ENCODE measurements around the gene UTP15. TPM values are rescaled to one million over a fixed set of nuclear protein-coding genes. Genes with fewer than 3 reads are reported as not detected.

UTP15 gene
- total and polyA plus RNA-seq, 10 of the 15 experiments (the other 5 are each of a cell fraction or from before 2014, with no cell fraction given): 22.5 to 39.4 (median 29.6) TPM

GRCh38 chr5:73534011-73534644 lies 31.4 kb upstream of the UTP15 start (continued):
- no peak for TF ChIP-seq MXI1 (IDR thresholded peaks at IDR 0.05; ENCODE audit: low read depth, low read length)
- TF ChIP-seq FOXM1 (IDR thresholded peaks at IDR 0.05; ENCODE audit: low read depth, low read length): no peak
- no peak for TF ChIP-seq PAX8 (IDR thresholded peaks at IDR 0.05)
- no peak for TF ChIP-seq GATAD2B (conservative IDR thresholded peaks at IDR 0.05; ENCODE audit: low read depth)

GRCh38 chr5:73534971-73535370 lies 30.6 kb upstream of the UTP15 start:
- ChIA-PET POLR2A (no interaction called here), RAD21 (ENCODE audit: unreplicated experiment) (interaction anchor here (0.7 to 1.2 kb wide), 2 partner anchors 14 to 16 kb away, joined by 3 read pairs; no protein-coding TSS in a partner anchor), SMC1A (ENCODE audit: uncharacterized antibody, unreplicated experiment) (interaction anchor here (1.1 to 4.0 kb wide), 2 partner anchors 15 to 20 kb away, joined by 4 to 48 read pairs; no protein-coding TSS in a partner anchor), CTCF (interaction anchor here (0.7 to 8.1 kb wide), 3 partner anchors 8 to 80 kb away, joined by 3 to 139 read pairs (median 28); no protein-coding TSS in a partner anchor)
- DNase-seq (ENCODE audit: low read depth, low spot score): no peak
- no peak for ATAC-seq
- Histone ChIP-seq H3K4me1 (ENCODE audit: control insufficient read depth, insufficient read depth, low read length) (no peaks in the 10 kb centered on the region), H3K27me3 (replicated peaks in 1 of 2; ENCODE audit: control insufficient read depth in 2 of 2, insufficient read depth in 2 of 2, low read length in 1 of 2) (no peaks in the 10 kb centered on the region; a peak in 2 of 4 replicates), H3K4me3 (no peak overlapping the region), H4K20me1 (ENCODE audit: control insufficient read depth, insufficient read depth) (no peaks in the 10 kb centered on the region), H3K79me2 (ENCODE audit: control insufficient read depth, insufficient read depth, low read length) (no peaks in the 10 kb centered on the region), H3K27ac (ENCODE audit: control insufficient read depth, insufficient read depth) (no peak overlapping the region), H3K36me3 (ENCODE audit: control insufficient read depth in 2 of 2, insufficient read depth in 2 of 2, low read length in 1 of 2) (no peaks in the 10 kb centered on the region), H2AFZ (ENCODE audit: control insufficient read depth, low read depth, low read length) (no peak overlapping the region), H3K4me2 (ENCODE audit: control insufficient read depth, insufficient read depth) (no peak overlapping the region), H3K9me3 (replicated peaks; ENCODE audit: control insufficient read depth, insufficient read depth, low read length) (no peaks in the 10 kb centered on the region), H3K9ac (ENCODE audit: control insufficient read depth, insufficient read depth, low read length) (no peak overlapping the region)
- no peak for FAIRE-seq
- in situ Hi-C loops (cut with MboI): no loop called here
- intact Hi-C loops (cut with micrococcal nuclease; ENCODE audit: unreplicated experiment): no loop called here
- WGBS (ENCODE audit: insufficient coverage, insufficient replicate concordance, low lambda C conversion rate, missing lambda C conversion rate): 50% methylated on average over 2 of the region's 2 CpGs
- BruUV-seq (replicated peaks): no TSS peak
- TF ChIP-seq TARDBP (IDR thresholded peaks at IDR 0.05; ENCODE audit: borderline replicate concordance): no peak
- TF ChIP-seq NR2F1 (conservative IDR thresholded peaks at IDR 0.05): no peak
- no peak for TF ChIP-seq ZNF207 (IDR thresholded peaks at IDR 0.05; ENCODE audit: borderline replicate concordance)
- no peak for TF ChIP-seq FOXM1 (IDR thresholded peaks at IDR 0.05; ENCODE audit: low read depth, low read length)
- TF ChIP-seq PML (IDR thresholded peaks at IDR 0.05; ENCODE audit: low read length): no peak
- TF ChIP-seq SRF (IDR thresholded peaks at IDR 0.05; ENCODE audit: low read depth in 2 of 2, low read length in 2 of 2): no peak
- no peak for TF ChIP-seq E2F4 (IDR thresholded peaks at IDR 0.05; ENCODE audit: low read depth, low read length)
- no peak for TF ChIP-seq PRDM15 (CRISPR knock-in tag; IDR thresholded peaks at IDR 0.05)
- TF ChIP-seq MTA3 (IDR thresholded peaks at IDR 0.05; ENCODE audit: borderline replicate concordance, low read length): no peak
- no peak for TF ChIP-seq RAD21 (IDR thresholded peaks at IDR 0.05; ENCODE audit: insufficient read depth, low read depth, low read length)
- TF ChIP-seq HDAC2 (IDR thresholded peaks at IDR 0.05): no peak
- TF ChIP-seq EZH2 (IDR thresholded peaks at IDR 0.05; ENCODE audit: borderline replicate concordance, control insufficient read depth, low read depth, low read length): no peak

Data from GM12878 (cell line).